HuH-7 (cell line): ENCODE data around the gene KRTAP19-8.

Source experiments
- DNase-seq: peaks from one replicate; pipeline ENCODE4 v3.0.0; 2011; ENCODE audit warnings: low spot score

The KRTAP19-8 gene, protein sequence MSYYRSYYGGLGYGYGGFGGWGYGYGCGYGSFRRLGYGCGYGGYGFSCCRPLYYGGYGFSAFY

DNA sequence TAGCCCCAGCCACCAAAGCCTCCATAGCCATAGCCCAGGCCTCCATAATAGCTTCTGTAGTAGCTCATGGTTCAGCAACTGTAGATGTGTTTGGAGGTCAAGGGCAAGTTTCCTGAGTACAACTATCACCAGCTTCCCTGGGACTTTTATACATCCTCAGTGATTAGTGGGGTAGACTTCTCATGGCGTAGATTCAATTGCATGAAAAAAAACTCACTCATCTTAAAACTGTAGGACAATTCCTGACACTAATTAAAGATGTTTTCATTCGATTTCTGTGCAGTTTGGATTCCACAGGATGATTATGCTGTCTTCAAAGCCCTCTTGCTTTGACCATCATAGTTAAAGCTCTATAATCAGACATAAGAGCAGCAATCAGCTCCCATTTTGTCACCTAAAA, at the start of gene KRTAP19-8:
Gene KRTAP19-8 (minus strand): TSS at position 101 of the 400 bp plus-strand sequence. CDS start 33 bp downstream, at position 68.
- no peak for DNase-seq

DNA sequence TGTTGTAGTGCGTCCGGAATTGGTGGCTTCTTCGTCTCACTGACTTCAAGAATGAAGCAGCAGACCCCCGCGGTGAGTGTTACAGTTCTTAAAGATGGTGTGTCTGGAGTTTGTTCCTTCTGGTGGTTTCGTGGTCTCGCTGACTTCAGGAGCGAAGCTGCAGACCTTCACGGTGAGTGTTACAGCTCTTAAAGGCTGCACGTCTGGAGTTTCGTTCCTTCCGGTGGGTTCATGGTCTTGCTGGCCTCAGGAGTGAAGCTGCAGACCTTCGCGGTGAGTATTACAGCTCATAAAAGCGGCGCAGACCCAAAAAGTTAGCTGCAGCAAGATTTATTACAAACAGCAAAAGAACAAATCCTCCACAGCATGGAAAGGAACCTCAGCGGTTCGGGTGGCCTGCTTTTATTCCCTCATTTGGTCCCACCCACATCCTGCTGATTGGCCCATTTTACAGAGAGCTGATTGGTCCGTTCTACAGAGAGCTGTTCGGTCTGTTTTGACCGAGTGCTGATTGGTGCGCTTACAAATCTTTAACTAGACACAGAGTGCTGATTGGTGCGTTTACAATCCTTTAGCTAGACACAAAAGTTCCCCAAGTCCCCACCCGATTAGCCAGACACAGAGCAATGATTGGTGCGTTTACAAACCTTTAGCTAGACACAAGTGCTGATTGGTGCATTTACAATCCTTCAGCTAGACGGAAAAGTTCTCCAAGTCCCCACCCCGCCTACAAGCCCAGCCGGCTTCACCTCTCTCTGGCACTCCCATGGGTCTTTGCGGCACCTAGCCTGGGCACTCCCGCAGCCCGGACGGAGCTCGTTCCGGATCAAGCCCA, 49.6 kb upstream of the KRTAP19-8 start:
- DNase-seq = no peak

DNA sequence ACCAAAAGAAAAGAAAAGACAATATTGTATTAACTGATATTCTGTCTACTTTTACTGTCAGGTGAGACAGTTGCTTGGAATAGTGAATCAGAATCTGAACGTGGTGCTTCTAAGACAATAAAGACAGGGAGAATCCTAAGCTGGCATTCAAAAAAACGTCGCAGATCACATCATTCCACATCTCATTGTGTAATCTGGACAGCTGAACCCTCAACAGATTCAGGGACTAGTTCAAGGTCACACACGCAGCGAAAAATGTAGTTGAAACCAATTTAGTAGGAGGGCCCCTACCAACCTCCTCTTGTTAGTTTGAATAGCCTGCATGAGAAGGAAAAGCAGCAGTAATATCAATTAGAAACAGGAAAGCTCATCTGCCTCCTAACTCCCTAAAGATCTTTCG, 46.4 kb upstream of the KRTAP19-8 start:
- no peak for DNase-seq

DNA sequence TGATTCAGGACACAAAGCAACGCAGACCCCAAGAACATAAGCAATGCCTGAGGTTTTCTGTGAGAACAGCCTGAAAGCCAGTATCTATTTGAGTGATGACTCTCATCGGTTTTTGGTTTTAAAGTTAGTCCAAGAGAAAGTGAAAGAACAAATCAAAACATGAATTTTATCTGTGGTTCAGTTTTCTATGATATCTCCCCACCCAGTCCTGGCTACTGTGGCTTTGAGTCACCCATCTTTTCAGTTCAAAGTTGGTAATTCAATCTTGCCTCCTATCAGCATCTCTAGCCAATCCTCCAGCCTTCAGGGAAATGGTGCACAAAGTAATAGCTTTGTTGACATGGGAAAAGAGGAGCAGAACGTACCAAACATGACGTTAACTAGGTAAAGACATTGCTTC, 40.5 kb upstream of the KRTAP19-8 start:
- DNase-seq = no peak

DNA sequence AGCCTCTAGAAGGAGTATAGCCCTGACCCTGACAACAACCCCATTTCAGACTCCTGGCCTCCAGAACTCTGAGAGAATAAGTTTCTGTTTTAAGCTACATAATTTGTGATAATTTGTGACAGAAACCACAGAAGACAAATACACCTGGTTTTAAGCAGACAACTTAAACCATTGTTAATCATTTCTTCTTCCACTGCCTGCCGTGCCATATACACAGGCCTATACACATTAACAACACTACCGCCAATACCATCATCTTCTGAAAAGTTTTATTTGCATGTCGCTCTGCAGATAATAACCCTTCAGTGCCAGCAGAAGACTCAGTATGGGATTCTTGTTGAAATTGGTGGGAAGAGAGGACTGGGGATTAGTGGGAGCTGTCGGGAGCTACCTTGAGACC, 39.9 kb upstream of the KRTAP19-8 start:
- DNase-seq = no peak

DNA sequence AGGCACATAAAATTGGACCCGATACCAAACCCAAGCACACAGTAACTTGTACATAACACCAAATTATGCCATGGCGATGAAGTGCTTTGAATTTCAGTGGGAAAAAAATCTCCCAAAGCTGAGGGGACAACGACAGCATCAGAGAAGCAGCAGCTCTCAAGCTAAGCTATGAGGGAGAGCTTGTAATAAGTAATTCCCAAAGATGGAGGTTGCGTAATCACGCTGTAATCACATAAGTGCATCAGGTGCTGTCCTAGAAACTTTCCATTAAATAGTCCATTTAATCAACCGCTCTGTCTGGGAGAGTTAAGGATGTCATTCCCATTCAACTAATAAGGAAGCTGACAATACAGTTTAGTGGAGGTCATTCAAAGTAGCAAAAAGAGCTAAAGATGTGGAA, 37.6 kb upstream of the KRTAP19-8 start:
- no peak for DNase-seq

DNA sequence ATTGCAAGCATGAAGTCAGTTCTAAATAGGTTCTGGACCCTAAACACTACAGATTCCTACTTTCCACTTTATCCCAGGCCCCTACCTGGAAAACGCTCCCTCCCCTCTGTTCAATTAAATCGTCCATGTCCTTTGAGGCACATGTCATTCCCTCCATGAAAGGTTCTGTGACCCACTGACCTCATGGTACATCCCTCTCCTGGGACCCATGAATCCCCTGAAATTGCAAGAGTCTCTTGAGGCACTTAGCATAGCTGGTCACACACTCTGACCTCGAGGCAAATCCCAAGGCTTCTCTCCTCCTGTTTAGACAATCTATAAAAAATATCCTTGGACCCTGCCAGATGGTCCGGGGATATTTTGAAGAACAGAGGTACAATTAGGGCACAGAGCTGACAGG, 34.3 kb upstream of the KRTAP19-8 start:
- DNase-seq = no peak

DNA sequence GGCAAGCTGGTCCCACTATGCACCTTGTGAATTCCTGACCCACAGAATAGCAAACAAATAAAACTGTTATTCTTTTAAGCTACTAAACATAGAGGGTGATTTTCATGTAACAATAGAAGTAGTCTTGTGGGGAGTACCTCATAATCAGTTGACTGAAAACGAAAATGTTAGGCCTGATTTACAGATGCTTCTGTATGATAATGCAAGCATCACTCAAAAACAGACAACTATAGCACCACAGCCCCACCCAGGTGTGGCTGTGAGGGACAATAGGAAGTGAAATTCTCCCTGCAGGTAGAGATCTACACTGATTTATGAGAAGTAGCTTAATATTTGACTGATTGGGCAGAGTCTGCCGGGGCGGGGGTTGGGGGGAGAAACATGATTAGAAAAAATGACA, 26.5 kb upstream of the KRTAP19-8 start:
- DNase-seq = no peak

DNA sequence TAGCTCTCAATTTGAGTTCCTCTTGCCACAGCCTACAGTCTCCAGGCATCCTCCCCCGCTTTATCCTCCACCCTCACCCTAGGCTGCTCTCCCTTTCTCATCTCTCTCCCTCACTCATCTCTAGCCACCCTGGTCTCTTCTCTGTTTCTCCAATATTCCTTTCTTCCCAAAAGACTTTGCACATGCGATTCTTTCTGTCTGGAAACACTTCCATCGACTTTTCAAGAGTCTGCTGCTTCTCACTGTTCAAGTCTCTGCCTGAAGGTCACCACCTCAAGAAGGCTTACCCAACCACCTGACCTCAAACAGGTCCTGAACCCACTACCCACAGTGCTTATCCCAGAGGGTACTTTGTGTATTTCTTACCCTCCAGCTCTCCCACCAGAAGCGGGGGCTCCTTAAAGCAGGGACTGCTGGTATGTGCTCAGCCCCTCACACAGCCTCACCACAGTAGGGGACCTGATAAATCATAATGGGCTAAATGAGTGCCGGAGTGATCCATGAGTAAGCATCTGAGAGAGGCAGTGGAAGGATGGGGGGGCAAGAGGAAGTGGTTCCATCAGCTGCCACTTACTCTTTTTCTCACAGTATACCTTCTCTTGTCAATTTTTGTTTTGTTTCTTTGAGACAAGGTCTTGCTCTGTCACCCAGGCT, 14.3 kb upstream of the KRTAP19-8 start:
- DNase-seq = no peak

DNA sequence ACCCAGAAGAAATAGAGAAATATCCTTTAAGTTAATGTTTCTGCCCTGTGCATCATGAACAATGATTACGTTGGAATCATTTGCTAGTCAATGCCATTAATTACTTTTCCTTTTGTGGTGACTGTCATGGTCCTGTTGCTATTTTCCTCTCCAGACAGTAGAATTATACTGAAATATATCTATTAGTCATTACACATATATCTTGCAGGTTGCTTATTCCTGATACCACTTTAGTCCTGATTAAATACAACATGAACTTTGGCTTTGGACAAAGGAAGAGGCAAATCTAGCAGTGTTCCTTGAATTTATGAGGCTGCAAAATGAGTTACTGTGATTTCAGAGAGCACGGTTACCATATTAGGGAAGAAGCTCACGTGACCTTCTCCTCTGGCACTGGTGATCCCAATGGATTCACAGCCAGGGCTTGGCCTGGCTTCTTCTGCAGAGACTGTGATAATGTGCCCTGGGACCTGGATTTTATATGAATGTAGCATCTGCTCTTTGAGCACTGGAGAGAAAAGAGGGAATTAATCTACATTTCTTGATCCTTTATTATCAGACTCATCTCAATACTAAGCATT, 12.4 kb upstream of the KRTAP19-8 start:
- no peak for DNase-seq

DNA sequence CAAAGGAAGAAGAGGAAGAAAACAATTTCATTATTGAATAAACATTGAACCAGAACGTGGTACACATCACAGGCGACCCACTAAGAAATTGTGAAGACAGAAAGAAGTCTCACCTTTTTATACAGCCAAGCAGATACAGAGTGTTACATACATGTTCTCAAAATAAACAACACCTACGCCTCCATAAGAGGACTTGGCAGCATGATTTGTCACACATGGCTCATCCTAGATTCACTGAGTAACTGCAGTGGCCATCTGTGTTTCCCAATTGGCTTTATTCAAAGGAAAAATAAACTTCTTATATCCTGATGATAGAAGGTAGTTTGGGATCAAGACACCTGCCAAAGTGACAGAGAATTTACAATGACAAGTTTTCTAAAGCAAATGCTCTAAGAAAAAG, 7.6 kb upstream of the KRTAP19-8 start:
- DNase-seq = no peak

DNA sequence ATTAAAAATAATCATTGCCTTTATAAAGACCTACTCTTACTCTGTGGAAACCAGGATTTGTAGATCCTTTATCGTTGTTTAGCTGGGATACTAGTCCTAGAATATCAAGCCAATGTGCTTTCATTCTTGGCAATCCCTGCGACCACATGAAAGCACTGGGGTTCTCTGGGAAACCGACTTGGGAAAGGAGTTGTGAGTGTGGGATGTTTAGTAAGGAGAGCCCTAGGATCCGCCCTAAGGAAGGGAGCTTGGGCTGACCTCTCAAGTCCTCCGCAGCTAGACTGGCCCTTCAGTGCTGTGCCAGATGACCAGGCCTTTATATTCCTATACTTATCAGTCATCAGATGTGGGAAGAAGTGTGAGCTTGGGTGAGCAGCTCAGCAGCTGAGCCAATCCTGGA, 5.2 kb upstream of the KRTAP19-8 start:
- no peak for DNase-seq

DNA sequence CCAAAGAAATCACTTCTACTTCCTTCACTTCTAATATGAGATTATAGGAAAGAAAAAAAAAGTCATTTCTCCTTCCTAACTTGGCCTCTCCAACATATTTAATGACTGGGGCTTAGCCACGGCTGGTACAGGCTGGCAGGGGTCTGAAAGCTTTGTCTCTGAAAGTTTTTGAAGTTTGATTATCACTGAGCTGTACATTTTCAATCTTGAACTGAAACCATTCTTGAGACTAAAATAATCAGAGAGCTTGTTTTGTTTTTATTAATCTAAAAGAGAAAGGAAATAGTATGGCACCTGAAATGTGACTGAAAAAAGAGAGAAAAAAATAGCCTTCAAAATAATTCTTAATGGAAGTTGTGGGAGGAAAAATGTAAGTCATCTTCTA, 3.8 kb upstream of the KRTAP19-8 start:
- DNase-seq = no peak

DNA sequence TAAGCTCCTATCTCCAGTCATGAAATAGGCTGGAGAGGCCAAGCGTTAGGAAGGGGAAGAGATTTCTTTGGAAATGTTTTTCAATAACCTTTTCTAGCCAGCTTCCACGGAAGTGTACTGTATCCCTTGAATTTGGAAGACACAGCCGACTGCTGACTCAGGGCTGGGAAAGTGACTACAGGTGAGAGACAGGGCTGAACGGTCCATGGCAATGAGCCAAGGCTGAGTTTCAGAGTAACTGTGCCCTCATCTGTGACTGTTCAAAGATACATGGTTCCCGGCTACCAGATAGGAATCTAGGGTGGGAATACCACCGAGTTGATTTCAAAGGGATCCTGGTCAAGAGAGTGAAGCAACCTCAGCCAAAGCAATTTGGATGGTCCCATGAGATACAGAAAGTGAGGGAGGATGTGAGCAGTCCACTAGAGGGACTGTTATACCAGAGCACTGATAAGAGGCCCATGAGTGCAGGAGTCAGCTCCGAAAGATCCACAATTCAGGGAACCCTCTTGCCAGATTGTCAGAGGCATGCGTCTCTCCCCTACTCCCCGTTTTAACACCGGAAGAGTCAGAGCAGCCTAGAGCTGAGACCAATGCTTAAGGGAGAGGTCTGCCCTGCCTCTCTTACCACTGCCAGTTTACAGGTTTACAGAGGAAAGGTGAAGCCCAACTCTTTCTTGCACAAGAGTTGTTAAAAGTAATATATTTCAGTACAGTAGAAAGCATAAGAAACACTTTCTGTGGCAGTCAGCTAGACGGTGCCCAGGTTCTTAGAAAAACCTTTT, 3.2 kb upstream of the KRTAP19-8 start:
- DNase-seq = no peak

DNA sequence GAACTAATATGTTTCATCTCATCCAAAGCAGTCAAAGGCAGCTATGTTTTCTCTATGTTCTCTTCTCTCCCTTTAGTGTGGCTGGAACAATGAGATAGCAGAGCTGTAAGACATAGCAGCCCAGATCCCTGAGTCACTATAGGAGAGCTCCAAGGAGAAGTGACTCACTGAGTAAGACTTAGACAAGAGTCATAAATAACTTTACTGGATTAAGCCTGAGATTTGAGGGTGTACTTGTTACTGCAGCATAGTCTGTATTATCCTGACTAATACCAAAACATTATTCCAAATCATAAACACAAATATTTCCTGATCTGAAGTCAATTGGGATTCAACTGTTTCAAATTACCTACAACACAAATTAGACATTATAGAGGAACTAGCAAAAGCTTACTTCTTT, 3.9 kb downstream of the KRTAP19-8 start:
- no peak for DNase-seq

DNA sequence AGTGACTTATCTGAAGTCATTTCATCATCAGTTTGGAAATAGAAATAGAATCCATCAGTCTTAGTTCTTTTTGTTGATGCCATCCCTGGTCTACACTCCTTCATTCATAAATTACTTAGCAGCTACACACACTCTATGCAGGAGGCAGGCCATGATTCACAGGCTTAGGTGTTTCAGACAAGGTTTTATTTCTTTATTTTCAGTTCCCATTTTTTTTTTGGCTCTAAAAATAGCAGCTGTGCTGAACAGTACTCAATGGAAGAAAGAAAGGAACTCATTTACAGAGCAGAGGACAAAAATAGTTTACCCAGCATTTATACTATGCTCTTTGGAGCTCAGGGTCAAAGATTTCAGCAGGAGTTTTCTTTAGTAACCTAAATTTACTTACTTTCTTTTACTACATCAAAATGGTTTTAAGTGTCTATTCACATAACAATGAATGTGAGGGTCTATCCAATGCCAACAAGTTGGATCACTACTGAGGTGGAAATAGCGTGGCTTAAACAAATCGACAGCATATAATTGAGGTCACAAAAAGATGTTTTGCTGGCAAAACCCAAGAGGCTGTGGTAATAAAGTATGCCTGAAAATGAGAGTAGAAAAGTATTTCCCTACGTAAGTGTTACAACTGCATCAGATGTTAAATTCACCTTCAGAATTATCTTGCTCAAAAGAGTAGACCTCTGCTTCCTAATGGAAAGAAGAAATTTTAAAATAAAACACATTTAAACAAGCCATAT, 7.7 kb downstream of the KRTAP19-8 start:
- no peak for DNase-seq

DNA sequence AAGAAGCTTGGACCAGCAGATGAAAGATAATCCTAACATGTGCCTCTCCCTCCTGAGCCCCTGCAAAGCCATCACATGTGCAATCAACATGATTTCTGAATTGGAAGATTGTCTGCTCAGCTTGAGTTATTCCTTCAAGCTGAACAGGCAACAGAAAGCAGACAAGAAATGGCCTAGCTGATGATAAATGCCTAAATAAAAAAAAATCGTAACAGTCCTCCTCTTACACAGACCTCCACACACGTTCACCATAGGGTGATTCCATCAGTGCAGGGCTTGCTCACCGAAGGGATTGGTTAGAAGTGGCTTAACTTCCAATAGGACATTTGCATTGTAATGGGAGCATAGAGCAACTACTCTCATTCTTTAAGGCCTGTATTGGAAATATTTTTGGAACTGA, 14.6 kb downstream of the KRTAP19-8 start:
- DNase-seq = no peak

DNA sequence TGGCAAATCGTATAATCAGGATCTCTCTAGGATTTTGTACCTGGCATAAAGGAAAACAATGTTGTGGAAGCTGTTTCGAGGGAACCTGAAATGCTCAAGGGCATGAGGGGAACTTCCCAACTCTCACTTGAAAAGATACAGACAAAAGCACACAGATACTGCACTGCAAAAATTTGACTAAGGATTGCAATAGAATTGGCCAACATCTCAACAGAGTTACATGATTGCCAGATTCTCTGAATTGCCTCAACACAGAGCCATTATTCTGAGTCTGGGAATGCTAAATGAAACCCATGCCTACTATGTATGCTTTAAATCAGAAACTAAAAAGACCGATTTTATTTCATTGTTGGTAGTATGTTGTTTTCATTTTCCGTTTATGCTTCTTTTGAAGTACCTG, 16.0 kb downstream of the KRTAP19-8 start:
- DNase-seq = no peak

DNA sequence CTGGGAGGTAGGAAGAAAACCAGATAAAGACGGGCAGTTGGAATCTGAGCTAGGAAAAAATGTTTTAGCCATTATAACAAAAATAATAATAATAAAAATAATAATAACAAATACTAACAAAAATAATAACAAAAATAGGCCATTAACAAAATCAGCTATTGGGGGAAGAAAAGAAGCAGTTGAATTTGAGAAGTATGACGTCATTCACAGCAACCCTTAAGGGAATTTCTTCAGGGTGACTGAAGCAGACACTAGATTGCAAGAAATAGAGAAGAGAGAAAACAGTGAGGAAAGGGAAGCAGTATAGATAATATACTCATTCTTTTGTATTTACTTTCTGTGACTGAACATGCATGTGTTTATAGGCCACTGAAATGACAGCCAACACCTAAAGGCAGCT, 20.0 kb downstream of the KRTAP19-8 start:
- no peak for DNase-seq

DNA sequence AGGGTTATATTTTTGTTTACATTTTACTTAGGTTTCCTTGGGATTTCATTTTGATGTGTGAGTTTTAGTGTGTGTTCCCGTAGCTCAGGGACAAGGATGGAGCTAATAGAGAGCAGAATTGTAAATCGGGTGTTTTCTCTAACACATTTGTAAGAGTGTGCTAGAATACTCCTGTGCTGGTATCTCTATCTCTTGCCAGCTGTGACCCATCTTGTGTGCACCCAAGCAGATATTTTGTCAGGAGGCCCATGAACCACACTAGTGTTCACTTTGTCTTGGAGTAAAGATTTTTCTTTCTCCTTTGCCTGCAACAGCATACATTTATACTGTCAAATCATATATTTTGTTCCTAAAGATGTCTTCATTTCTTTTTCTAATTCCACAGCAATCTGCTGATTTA, 23.4 kb downstream of the KRTAP19-8 start:
- DNase-seq = no peak
